ENCODE results near the gene TREML1.

The TREML1 gene

GRCh38 chr6:41177287-41177686, 23.1 kb upstream of the TREML1 start:
- no peak for DNase-seq

GRCh38 chr6:41176189-41176588, 22.0 kb upstream of the TREML1 start:
- DNase-seq, result no peak

- DNase-seq, result no peak
These were observed 20.9 kb upstream of the TREML1 start for GRCh38 chr6:41175084-41175483.

GRCh38 chr6:41174610-41175009, 20.5 kb upstream of the TREML1 start:
- DNase-seq, result no peak

GRCh38 chr6:41171908-41172307, 17.8 kb upstream of the TREML1 start:
- DNase-seq, result peak in 1 of 2 donors; percentile 1

- peak in 1 of 2 donors; percentile 7 for DNase-seq
These were observed 16.5 kb upstream of the TREML1 start for GRCh38 chr6:41170547-41171160.

DNA sequence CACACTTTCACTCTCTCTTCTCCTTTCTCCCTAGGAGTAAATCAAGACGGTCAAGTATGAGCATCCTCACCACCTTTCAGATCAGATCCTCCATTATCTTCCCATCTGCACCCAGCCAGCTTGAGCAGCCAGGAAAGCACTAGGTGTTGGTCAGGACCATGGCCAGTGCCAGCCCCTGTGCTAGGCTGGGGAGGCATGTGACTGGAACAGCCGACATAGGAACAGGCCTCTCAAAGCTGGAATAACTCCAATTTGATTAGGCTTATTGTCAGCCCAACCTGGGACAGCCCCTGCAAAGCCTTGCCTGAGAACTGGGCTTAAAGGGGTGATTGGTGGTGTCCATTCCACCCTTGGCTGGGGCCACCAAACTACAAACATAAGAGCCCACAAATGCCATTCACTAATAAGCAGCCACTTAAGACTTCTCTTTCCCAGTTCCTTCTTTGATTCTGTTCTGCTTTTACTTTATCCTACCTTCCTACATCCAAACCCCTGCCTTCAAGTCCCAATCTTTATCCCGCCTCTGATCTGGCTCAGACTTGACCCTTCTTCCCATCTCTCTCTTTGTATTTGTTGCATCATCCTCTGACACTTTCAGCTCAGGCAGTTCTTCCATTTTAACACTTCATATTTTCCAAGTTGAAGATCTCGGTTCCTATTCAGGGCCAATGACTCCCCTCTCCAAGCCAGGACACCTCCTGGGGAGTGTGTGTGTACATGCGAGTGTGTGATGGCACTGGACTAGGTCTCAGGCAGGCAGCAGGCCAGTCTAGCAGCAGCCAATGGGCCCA, 13.2 kb upstream of the TREML1 start:
- DNase-seq, result no peak

- no peak for DNase-seq
These were observed 10.5 kb upstream of the TREML1 start for GRCh38 chr6:41164551-41165120.

- no peak for DNase-seq
These were observed 9.2 kb upstream of the TREML1 start for GRCh38 chr6:41163419-41163717.

GRCh38 chr6:41162687-41163418, 8.7 kb upstream of the TREML1 start, which contains the start of gene TREM2:
Gene TREM2 (minus strand): TSS chr6:41163116. CDS start chr6:41163082, 34 bp downstream.
- no peak for DNase-seq

GRCh38 chr6:41161851-41162552, 7.9 kb upstream of the TREML1 start:
- DNase-seq, result no peak

DNA sequence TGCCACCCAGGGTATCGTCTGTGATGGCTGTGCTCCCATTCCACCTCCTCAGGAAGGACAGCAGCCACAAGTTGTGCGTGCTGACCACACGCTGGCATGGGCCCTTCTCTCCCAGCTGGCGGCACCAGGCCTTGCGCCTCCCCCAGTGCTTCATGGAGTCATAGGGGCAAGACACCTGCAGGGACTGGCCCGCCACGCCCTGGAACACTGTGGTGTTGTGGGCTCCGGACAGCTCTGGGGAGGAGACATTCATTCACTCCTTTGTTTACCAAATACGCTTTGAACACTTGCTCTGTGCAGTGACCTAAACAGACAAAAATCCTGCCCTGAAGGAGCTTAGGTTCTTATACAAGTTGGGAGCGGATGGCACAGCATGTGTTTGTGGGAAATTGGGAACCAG, 7.2 kb upstream of the TREML1 start:
- DNase-seq, result no peak

DNA sequence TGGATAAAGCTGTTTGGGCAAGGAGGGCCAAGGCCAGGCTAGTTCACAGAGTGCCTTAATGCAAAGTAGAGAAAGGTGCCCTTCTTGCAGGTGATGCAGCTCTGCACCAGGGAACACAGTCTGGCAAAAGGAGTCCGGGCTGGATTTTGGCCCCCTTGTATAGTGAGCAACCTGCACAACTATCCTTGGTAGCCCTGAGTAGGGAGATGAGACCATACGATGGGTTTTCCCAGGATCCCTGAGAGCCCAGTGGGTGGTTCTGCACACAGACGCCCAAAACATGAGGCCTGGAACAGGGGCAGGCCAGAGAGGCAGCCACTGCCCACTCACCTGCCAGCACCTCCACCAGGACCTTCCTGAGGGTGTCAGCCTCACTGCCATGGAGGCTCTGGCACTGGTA, 6.8 kb upstream of the TREML1 start:
- DNase-seq, result no peak

- DNase-seq, result no peak
These were observed 5.4 kb upstream of the TREML1 start for GRCh38 chr6:41159415-41160082.

GRCh38 chr6:41157323-41157722, 3.2 kb upstream of the TREML1 start:
- DNase-seq, result no peak

DNA sequence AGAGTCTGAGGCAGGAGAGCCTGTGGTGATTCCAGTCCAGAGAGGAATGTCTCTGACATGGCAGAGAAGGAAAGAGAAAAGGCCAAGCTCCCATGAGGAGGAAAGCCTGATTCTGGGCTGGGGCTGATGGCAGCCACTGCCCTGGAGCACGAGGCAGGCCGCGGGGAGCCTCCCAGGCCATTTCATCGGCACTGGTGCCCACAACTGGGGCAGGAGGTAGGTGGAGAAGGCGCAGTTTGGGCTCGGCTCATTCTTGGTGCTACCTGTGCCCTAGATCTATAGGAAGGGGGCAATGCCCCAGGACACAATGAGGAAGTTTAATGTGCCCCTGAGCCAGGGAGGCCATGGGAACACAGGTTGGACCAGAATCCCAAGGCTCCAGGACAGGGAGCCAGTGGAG, 2.6 kb upstream of the TREML1 start:
- DNase-seq, result no peak

GRCh38 chr6:41156001-41156400, 1.9 kb upstream of the TREML1 start:
- no peak for DNase-seq

DNA sequence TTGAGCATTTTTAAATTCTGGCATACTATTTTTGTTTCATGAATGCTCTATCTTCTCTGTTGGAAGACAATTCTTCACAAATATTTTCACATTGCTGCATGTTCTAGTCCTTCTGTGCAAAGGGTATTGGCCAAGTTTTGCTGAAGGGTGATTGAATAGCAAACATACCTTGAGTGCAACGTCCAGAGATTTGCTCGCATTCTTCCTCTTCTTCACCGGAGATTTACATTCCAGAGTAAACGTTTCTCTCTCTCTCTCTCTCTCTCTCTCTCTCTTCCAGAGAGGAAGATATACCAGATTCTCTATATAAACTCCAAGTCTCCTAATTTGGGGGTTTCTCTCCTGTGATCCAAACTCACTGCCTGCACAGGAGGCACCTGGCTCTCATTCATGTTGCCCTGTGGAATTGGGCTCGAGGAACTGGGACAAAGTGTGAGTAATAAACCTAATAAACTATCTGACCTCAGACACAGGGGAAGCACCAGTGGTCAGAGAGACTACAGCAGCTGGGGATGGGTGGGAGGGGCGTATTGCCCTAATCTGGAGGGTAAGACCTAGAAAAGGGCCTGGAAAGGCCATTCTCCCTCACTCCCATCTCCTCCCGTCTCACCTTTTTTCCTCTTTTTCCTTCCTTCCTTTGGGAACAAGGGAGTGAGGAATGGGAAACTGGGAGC, 1.1 kb upstream of the TREML1 start:
- no peak for DNase-seq

DNA sequence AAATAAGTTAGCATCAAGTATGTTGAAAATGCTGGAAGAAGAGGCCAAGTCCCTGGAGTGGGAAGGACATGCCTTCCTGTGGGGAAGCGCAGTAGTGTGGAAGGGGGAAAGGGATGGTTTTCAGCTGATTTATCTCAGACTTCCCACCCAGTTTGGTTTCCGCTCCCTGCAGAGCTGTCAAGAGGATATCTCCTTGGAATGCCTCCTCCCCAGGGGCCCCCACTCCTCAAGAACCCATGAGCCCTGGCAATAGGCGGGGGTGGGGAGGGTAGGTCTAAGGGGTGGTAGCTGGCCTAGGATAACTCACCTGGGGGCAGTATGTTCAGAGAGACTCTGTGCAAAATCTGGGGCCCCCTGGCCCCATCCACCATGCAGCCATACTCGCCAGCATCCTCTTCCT, 696 bp downstream of the TREML1 start:
- no peak for DNase-seq

DNA sequence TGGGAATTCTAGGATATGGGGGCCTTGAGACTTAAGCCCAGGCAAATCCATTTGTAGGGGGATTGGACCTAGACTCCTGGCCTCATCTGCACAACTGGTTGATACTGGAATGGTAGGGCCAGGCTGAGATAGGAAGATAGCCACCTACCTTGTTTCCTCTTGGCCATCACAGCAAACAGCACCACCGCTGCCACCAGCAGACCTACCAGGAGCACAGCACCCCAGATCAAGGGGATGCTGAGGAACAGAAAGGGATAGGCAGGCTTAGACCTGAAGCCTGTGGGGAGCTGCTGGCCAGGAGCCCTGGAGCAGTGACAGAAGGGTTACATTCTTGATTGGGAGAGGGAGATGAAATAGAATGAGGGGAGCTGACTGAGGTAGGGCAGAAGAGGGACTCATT, 3.5 kb downstream of the TREML1 start:
- no peak for DNase-seq

- DNase-seq, result no peak
These were observed 6.2 kb downstream of the TREML1 start for GRCh38 chr6:41147917-41148316.

GRCh38 chr6:41136911-41137310, 17.2 kb downstream of the TREML1 start:
- DNase-seq, result no peak
